Colon (tissue), 2 donors: ENCODE measurements around the gene H6PD.
"Not testable (repeated sequence)": the region's sequence is repeated elsewhere in the genome, so short reads cannot be mapped to it uniquely, and the experiment has no call there.

Experiments
- FAIRE-seq: peaks from 2 replicates; lab custom pipeline; 2012; peaks lifted over from hg19 to GRCh38; lab: Jason Lieb, UNC
- donor health status: control.
- donor health status: control.

H6PD gene

GRCh38 chr1:9297831-9298230 is 63.3 kb downstream of the H6PD start:
- no peak for FAIRE-seq

GRCh38 chr1:9298282-9298681 is 63.7 kb downstream of the H6PD start:
- no peak for FAIRE-seq

GRCh38 chr1:9299571-9300541 is 65.3 kb downstream of the H6PD start:
- FAIRE-seq: not testable (repeated sequence)

GRCh38 chr1:9300573-9300972 is 66.0 kb downstream of the H6PD start:
- no peak for FAIRE-seq

- no peak for FAIRE-seq
These were observed 68.4 kb downstream of the H6PD start for GRCh38 chr1:9302745-9303524.

GRCh38 chr1:9303916-9304315 is 69.3 kb downstream of the H6PD start:
- no peak for FAIRE-seq

GRCh38 chr1:9305216-9305615 is 70.6 kb downstream of the H6PD start:
- FAIRE-seq: no peak

GRCh38 chr1:9306006-9306405 is 71.4 kb downstream of the H6PD start:
- no peak for FAIRE-seq

- FAIRE-seq: no peak
These were observed 72.7 kb downstream of the H6PD start for GRCh38 chr1:9307303-9307702.

GRCh38 chr1:9308236-9308785 is 73.7 kb downstream of the H6PD start:
- FAIRE-seq: no peak

- FAIRE-seq: no peak
These were observed 74.5 kb downstream of the H6PD start for GRCh38 chr1:9309080-9309479.

GRCh38 chr1:9309991-9310390 is 75.4 kb downstream of the H6PD start:
- FAIRE-seq: no peak

GRCh38 chr1:9311029-9311428 is 76.5 kb downstream of the H6PD start:
- FAIRE-seq: no peak

- no peak for FAIRE-seq
These were observed 76.9 kb downstream of the H6PD start for GRCh38 chr1:9311479-9311878.

GRCh38 chr1:9312168-9312720 is 77.7 kb downstream of the H6PD start:
- FAIRE-seq: no peak

GRCh38 chr1:9313576-9313975 is 79.0 kb downstream of the H6PD start:
- no peak for FAIRE-seq

- no peak for FAIRE-seq
These were observed 79.5 kb downstream of the H6PD start for GRCh38 chr1:9314111-9314510.

- FAIRE-seq: no peak
These were observed 80.3 kb downstream of the H6PD start for GRCh38 chr1:9314711-9315379.

- FAIRE-seq: no peak
These were observed 81.0 kb downstream of the H6PD start for GRCh38 chr1:9315411-9316079.

GRCh38 chr1:9316080-9316444 is 81.5 kb downstream of the H6PD start:
- FAIRE-seq: no peak

- no peak for FAIRE-seq
These were observed 81.9 kb downstream of the H6PD start for GRCh38 chr1:9316512-9316911.

GRCh38 chr1:9317072-9317471 is 82.5 kb downstream of the H6PD start:
- no peak for FAIRE-seq
